Trophoblast cell (in vitro differentiated cells and primary cell): ENCODE data around the gene SEC24A.
"Not testable (repeated sequence)": the region's sequence is repeated elsewhere in the genome, so short reads cannot be mapped to it uniquely, and the experiment has no call there.

Source experiments
- DNase-seq, 2 donors: peaks; one replicate each; pipeline ENCODE4 v3.0.0-alpha.2; 2016
- H2AFZ ChIP-seq: 2 replicates; pipeline ENCODE4 v1.6.1; 2013; ENCODE audit warnings: low read length, moderate library complexity, mild to moderate bottlenecking; ENCODE audit not compliant: insufficient read depth, poor library complexity
- H2AK5ac ChIP-seq: 2 replicates; pipeline ENCODE4 v1.6.1; 2013; ENCODE audit warnings: mild to moderate bottlenecking, low read length
- H2BK120ac ChIP-seq: 2 replicates; pipeline ENCODE4 v1.6.1; 2013; ENCODE audit warnings: low read length, mild to moderate bottlenecking, moderate library complexity; ENCODE audit not compliant: insufficient read depth, poor library complexity
- H2BK12ac ChIP-seq: 2 replicates; pipeline ENCODE4 v1.6.1; 2013; ENCODE audit warnings: mild to moderate bottlenecking, low read length, moderate library complexity
- H2BK5ac ChIP-seq: 2 replicates; pipeline ENCODE4 v1.6.1; 2013; ENCODE audit warnings: low read length, low read depth, moderate library complexity, mild to moderate bottlenecking; ENCODE audit not compliant: poor library complexity
- H3K14ac ChIP-seq: 2 replicates; pipeline ENCODE4 v1.6.1; 2013; ENCODE audit warnings: mild to moderate bottlenecking, low read length
- H3K18ac ChIP-seq: 2 replicates; pipeline ENCODE4 v1.6.1; 2013; ENCODE audit warnings: mild to moderate bottlenecking, low read length
- H3K23ac ChIP-seq: 2 replicates; pipeline ENCODE4 v1.6.1; 2013; ENCODE audit warnings: low read length
- H3K27ac ChIP-seq: 2 replicates; pipeline ENCODE4 v1.5.1; 2013; ENCODE audit warnings: low read depth, mild to moderate bottlenecking, inconsistent platforms, low read length, moderate library complexity
- H3K27me3 ChIP-seq: 2 replicates; pipeline ENCODE4 v1.6.1; 2013; ENCODE audit warnings: inconsistent platforms, mild to moderate bottlenecking, low read length, moderate library complexity; ENCODE audit not compliant: insufficient read depth
- H3K36me3 ChIP-seq, 2 experiments: 1 replicate in 1 of 2; 2 replicates in 1 of 2; pipeline ENCODE4 v1.6.1; 2013; ENCODE audit warnings: low read length in 2 of 2, mild to moderate bottlenecking in 2 of 2, moderate library complexity in 1 of 2; ENCODE audit not compliant: insufficient read depth in 2 of 2, control insufficient read depth in 1 of 2
- H3K4ac ChIP-seq: 2 replicates; pipeline ENCODE4 v1.6.1; 2013; ENCODE audit warnings: low read depth, mild to moderate bottlenecking, low read length, moderate library complexity
- H3K4me1 ChIP-seq, 2 experiments: 1 replicate in 1 of 2; 2 replicates in 1 of 2; pipeline ENCODE4 v1.6.1; 2013; ENCODE audit warnings: low read length in 2 of 2, mild to moderate bottlenecking in 2 of 2, moderate library complexity in 1 of 2; ENCODE audit not compliant: insufficient read depth in 2 of 2, control insufficient read depth in 1 of 2
- H3K4me2 ChIP-seq: 2 replicates; pipeline ENCODE4 v1.6.1; 2013; ENCODE audit warnings: inconsistent platforms, mild to moderate bottlenecking, low read length, moderate library complexity
- H3K4me3 ChIP-seq: 2 replicates; pipeline ENCODE4 v1.5.1; 2013; ENCODE audit warnings: mild to moderate bottlenecking, low read depth, low read length, inconsistent platforms
- H3K79me1 ChIP-seq: one replicate; pipeline ENCODE4 v1.6.1; 2013; ENCODE audit warnings: low read length
- H3K79me2 ChIP-seq: 2 replicates; pipeline ENCODE4 v1.6.1; 2013; ENCODE audit warnings: low read length, mild to moderate bottlenecking; ENCODE audit not compliant: control insufficient read depth, insufficient read depth, poor library complexity
- H3K9ac ChIP-seq: 2 replicates; pipeline ENCODE4 v1.6.1; 2013; ENCODE audit warnings: mild to moderate bottlenecking, low read length
- H3K9me3 ChIP-seq: 2 replicates; pipeline ENCODE4 v1.6.1; 2013; ENCODE audit warnings: low read depth, mild to moderate bottlenecking, control low read depth, inconsistent platforms, low read length; ENCODE audit not compliant: insufficient read depth
- H4K12ac ChIP-seq: 2 replicates; pipeline ENCODE4 v1.6.1; 2013; ENCODE audit warnings: low read depth, mild to moderate bottlenecking, low read length, moderate library complexity
- H4K8ac ChIP-seq: 2 replicates; pipeline ENCODE4 v1.6.1; 2013; ENCODE audit warnings: low read depth, mild to moderate bottlenecking, low read length, moderate library complexity
- H4K91ac ChIP-seq: one replicate; pipeline ENCODE4 v1.6.1; 2013; ENCODE audit warnings: low read depth, mild to moderate bottlenecking, low read length, moderate library complexity
- WGBS: extraction: QIAGEN DNeasy Blood & Tissue Kit; methylation state at CpG from one replicate; pipeline ENCODE4 v1.1.7; 2013; ENCODE audit warnings: missing lambda C conversion rate; ENCODE audit not compliant: insufficient read length, insufficient coverage; ENCODE audit errors: extremely low coverage; 5-methylcytosine and 5-hydroxymethylcytosine counted together

Gene SEC24A

GRCh38 chr5:134708301-134708700 lies 59.7 kb downstream of the SEC24A start:
- H3K23ac ChIP-seq = no peak overlapping the region
- no peaks in the 10 kb centered on the region for H3K4me1 ChIP-seq
- no peak overlapping the region for H3K27ac ChIP-seq
- no peak overlapping the region for H2AK5ac ChIP-seq
- no peak for DNase-seq
- H3K18ac ChIP-seq = no peak overlapping the region
- H2BK120ac ChIP-seq = no peak overlapping the region
- WGBS = no CpG with 5 or more reads among the region's 1 CpG
- no peak overlapping the region for H4K8ac ChIP-seq
- no peak overlapping the region for H2AFZ ChIP-seq
- H2BK5ac ChIP-seq = no peak overlapping the region
- H3K4me2 ChIP-seq = no peak overlapping the region
- no peak overlapping the region for H4K91ac ChIP-seq
- H3K4me3 ChIP-seq = no peak overlapping the region
- no peaks in the 10 kb centered on the region for H3K27me3 ChIP-seq
- H3K9me3 ChIP-seq = no peaks in the 10 kb centered on the region
- no peaks in the 10 kb centered on the region for H3K79me1 ChIP-seq
- peaks cover 42 to 48% of the 10 kb centered on the region in 2 experiments for H3K36me3 ChIP-seq
- H3K79me2 ChIP-seq = no peaks in the 10 kb centered on the region
- no peak overlapping the region for H3K9ac ChIP-seq
- no peak overlapping the region for H4K12ac ChIP-seq
- H3K14ac ChIP-seq = no peak overlapping the region
- no peak overlapping the region for H2BK12ac ChIP-seq
- no peak overlapping the region for H3K4ac ChIP-seq

- Histone ChIP-seq H3K27me3 (no peaks in the 10 kb centered on the region), H3K79me2 (no peaks in the 10 kb centered on the region), H3K4ac (no peak overlapping the region), H3K9me3 (no peaks in the 10 kb centered on the region), H3K4me1 (no peaks in the 10 kb centered on the region), H2BK5ac (no peak overlapping the region), H2AK5ac (no peak overlapping the region), H3K79me1 (no peaks in the 10 kb centered on the region), H3K23ac (no peak overlapping the region), H2AFZ (no peak overlapping the region), H4K12ac (no peak overlapping the region), H3K4me2 (no peak overlapping the region), H2BK120ac (no peak overlapping the region), H2BK12ac (no peak overlapping the region), H4K8ac (no peak overlapping the region), H3K9ac (no peak overlapping the region), H3K4me3 (no peak overlapping the region), H4K91ac (no peak overlapping the region), H3K14ac (no peak overlapping the region), H3K18ac (no peak overlapping the region), H3K36me3 (peaks cover 40% of the 10 kb centered on the region in 2 experiments), H3K27ac (no peak overlapping the region)
- no CpG with 5 or more reads among the region's 5 CpGs for WGBS
- DNase-seq = no peak
Observed at GRCh38 chr5:134714120-134714519, 65.5 kb downstream of the SEC24A start.

GRCh38 chr5:134714541-134714940 lies 66.0 kb downstream of the SEC24A start:
- Histone ChIP-seq H4K91ac (no peak overlapping the region), H2BK12ac (no peak overlapping the region), H3K27ac (no peak overlapping the region), H3K18ac (no peak overlapping the region), H3K27me3 (no peaks in the 10 kb centered on the region), H2BK5ac (no peak overlapping the region), H2AK5ac (no peak overlapping the region), H3K9me3 (no peaks in the 10 kb centered on the region), H3K4me1 (no peaks in the 10 kb centered on the region), H3K4ac (no peak overlapping the region), H4K12ac (no peak overlapping the region), H3K23ac (no peak overlapping the region), H2BK120ac (no peak overlapping the region), H3K14ac (no peak overlapping the region), H3K4me3 (no peak overlapping the region), H3K79me1 (no peaks in the 10 kb centered on the region), H3K4me2 (no peak overlapping the region), H2AFZ (no peak overlapping the region), H4K8ac (no peak overlapping the region), H3K79me2 (no peaks in the 10 kb centered on the region), H3K36me3 (peaks cover 42 to 44% of the 10 kb centered on the region in 2 experiments), H3K9ac (no peak overlapping the region)
- no CpG with 5 or more reads among the region's 3 CpGs for WGBS
- no peak for DNase-seq

GRCh38 chr5:134715466-134715865 lies 66.9 kb downstream of the SEC24A start:
- not testable (repeated sequence) for H3K27me3 ChIP-seq, H4K91ac ChIP-seq, H3K4me3 ChIP-seq, H4K12ac ChIP-seq, DNase-seq, H3K27ac ChIP-seq, H3K23ac ChIP-seq, H2BK120ac ChIP-seq, H3K79me2 ChIP-seq, H3K9ac ChIP-seq, H4K8ac ChIP-seq, H3K18ac ChIP-seq, H3K79me1 ChIP-seq, H2BK12ac ChIP-seq, H3K4me2 ChIP-seq, H3K4me1 ChIP-seq, H2AK5ac ChIP-seq, H3K4ac ChIP-seq, H2BK5ac ChIP-seq, H3K14ac ChIP-seq, H2AFZ ChIP-seq, H3K9me3 ChIP-seq
- H3K36me3 ChIP-seq = peaks cover 40 to 41% of the 10 kb centered on the region in 2 experiments
- WGBS = no CpG with 5 or more reads among the region's 4 CpGs
